Nucleus accumbens (tissue), 56 donors: Measurements from ENCODE around the gene LHFPL2.

ENCODE experiments used
- DNase-seq, 56 donors: peaks; one replicate each; lab custom pipeline; 2025; lab: John Stamatoyannopoulos, UW

LHFPL2 gene

GRCh38 chr5:78576376-78576775 is 72.2 kb downstream of the LHFPL2 start:
- DNase-seq, result no peak

- DNase-seq, result peak in 1 of 56 donors; percentile 9
Observed at GRCh38 chr5:78574731-78575161, 73.8 kb downstream of the LHFPL2 start.

- no peak for DNase-seq
Observed at GRCh38 chr5:78574131-78574673, 74.4 kb downstream of the LHFPL2 start.

- DNase-seq, result no peak
Observed at GRCh38 chr5:78573318-78573717, 75.3 kb downstream of the LHFPL2 start.

- no peak for DNase-seq
Observed at GRCh38 chr5:78570646-78571045, 77.9 kb downstream of the LHFPL2 start.

- peak in 17 of 56 donors; percentile 7 to 50 (median 24) for DNase-seq
Observed at GRCh38 chr5:78569441-78569840, 79.1 kb downstream of the LHFPL2 start.

GRCh38 chr5:78568676-78569075 is 79.9 kb downstream of the LHFPL2 start:
- DNase-seq, result no peak

GRCh38 chr5:78568212-78568611 is 80.4 kb downstream of the LHFPL2 start:
- DNase-seq, result peak in 41 of 56 donors; percentile 7 to 75 (median 37)

- no peak for DNase-seq
Observed at GRCh38 chr5:78567617-78568016, 81.0 kb downstream of the LHFPL2 start.

GRCh38 chr5:78566747-78567425 is 81.7 kb downstream of the LHFPL2 start:
- no peak for DNase-seq

- DNase-seq, result no peak
Observed at GRCh38 chr5:78565395-78565794, 83.2 kb downstream of the LHFPL2 start.

GRCh38 chr5:78563621-78564020 is 85.0 kb downstream of the LHFPL2 start:
- no peak for DNase-seq

GRCh38 chr5:78562714-78563330 is 85.8 kb downstream of the LHFPL2 start:
- DNase-seq, result no peak

GRCh38 chr5:78562001-78562400 is 86.6 kb downstream of the LHFPL2 start:
- DNase-seq, result no peak

- DNase-seq, result no peak
Observed at GRCh38 chr5:78561261-78561660, 87.3 kb downstream of the LHFPL2 start.

- DNase-seq, result no peak
Observed at GRCh38 chr5:78560000-78560855, 88.3 kb downstream of the LHFPL2 start.

- DNase-seq, result no peak
Observed at GRCh38 chr5:78557601-78558000, 91.0 kb downstream of the LHFPL2 start.

GRCh38 chr5:78555870-78556269 is 92.7 kb downstream of the LHFPL2 start:
- DNase-seq, result no peak

- no peak for DNase-seq
Observed at GRCh38 chr5:78554670-78555069, 93.9 kb downstream of the LHFPL2 start.

- DNase-seq, result no peak
Observed at GRCh38 chr5:78553580-78554353, 94.8 kb downstream of the LHFPL2 start.
